ENCODE results near the gene ANKRD55.
"Not testable (repeated sequence)": the region's sequence is repeated elsewhere in the genome, so short reads cannot be mapped to it uniquely, and the experiment has no call there.

The ANKRD55 gene

GRCh38 chr5:56083286-56083854, 149.8 kb downstream of the ANKRD55 start:
- no peak for DNase-seq (ENCODE audit: low read depth in 1 of 2, low spot score in 1 of 2)

GRCh38 chr5:56081053-56081642, 152.0 kb downstream of the ANKRD55 start:
- peak in 1 of 2 donors; percentile 25 for DNase-seq (ENCODE audit: low read depth in 1 of 2, low spot score in 1 of 2)

DNA sequence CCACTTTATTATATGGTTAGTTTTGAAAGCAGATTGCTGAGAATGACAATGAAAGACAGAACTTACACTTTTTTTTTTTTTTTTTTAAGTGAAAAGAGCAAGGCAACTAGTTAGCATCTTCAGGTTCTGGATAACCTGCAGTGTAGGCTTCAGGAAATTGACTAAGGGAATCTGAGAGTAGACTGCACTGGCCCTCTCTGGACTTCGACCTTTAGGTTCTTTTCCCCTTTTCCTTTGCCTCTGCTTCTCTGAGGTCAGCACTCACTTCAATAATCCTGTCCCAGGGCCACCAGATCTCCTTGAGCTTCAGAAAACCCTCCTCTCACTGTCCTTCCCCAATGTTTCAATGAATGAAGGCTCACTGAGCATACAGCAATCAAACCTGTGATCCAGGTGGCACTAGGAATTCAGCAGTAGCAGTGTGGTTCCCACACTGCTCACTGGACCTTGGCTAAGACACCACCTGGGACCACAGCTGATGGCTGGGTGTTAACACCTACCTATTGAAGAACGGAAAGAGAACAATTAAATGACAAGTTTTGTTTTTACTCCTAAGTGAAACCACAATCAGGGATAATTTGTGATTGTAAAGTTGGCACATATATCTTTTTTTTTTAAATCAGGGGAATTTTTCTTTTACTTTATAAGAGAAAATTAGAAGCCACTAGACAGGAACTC, 152.6 kb downstream of the ANKRD55 start:
- DNase-seq (ENCODE audit: low read depth in 1 of 2, low spot score in 1 of 2) = no peak

GRCh38 chr5:56079157-56079500, 154.0 kb downstream of the ANKRD55 start:
- DNase-seq (ENCODE audit: low read depth in 1 of 2, low spot score in 1 of 2) = not testable (repeated sequence)

GRCh38 chr5:56078278-56079156, 154.6 kb downstream of the ANKRD55 start:
- DNase-seq (ENCODE audit: low read depth in 1 of 2, low spot score in 1 of 2) = no peak

GRCh38 chr5:56077796-56078233, 155.3 kb downstream of the ANKRD55 start:
- no peak for DNase-seq (ENCODE audit: low read depth in 1 of 2, low spot score in 1 of 2)

DNA sequence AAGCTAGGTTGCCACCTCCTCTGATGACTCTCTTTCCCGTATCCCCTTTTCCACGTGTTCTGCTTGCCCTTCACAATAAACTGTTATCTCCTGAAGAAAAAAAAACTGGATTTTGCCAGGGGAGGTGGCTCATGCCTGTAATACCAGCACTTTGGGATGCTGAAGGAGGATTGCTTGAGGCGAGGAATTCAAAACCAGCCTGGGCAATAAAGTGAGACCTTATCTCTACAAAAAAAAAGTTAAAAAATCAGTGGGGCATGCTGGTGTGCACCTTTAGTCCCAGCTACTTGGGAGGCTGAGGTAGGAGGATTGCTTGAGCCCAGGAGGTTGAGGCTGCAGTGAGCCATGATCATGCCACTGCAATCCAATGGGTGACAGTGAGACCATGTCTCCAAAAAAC, 156.6 kb downstream of the ANKRD55 start:
- DNase-seq (ENCODE audit: low read depth in 1 of 2, low spot score in 1 of 2) = no peak

DNA sequence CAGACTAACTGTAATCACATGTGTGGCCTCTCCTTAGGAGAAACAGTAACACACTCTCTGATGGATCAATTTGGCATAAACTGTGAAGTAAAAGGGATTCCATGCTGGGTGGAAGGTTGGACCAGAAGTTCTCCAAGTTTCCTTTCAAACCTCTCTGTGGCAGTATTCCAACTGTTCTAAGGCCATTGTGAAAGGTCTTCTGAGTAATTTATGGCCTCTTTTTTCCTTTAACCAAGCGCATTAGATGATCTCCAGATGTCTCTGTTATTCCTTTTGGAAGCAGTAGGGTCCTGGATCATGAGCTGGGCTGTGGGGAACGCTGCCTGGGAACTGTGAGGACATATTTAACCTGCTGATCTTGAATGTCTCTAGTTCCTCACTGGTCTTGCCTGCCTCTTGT, 157.8 kb downstream of the ANKRD55 start:
- DNase-seq (ENCODE audit: low read depth in 1 of 2, low spot score in 1 of 2) = no peak

DNA sequence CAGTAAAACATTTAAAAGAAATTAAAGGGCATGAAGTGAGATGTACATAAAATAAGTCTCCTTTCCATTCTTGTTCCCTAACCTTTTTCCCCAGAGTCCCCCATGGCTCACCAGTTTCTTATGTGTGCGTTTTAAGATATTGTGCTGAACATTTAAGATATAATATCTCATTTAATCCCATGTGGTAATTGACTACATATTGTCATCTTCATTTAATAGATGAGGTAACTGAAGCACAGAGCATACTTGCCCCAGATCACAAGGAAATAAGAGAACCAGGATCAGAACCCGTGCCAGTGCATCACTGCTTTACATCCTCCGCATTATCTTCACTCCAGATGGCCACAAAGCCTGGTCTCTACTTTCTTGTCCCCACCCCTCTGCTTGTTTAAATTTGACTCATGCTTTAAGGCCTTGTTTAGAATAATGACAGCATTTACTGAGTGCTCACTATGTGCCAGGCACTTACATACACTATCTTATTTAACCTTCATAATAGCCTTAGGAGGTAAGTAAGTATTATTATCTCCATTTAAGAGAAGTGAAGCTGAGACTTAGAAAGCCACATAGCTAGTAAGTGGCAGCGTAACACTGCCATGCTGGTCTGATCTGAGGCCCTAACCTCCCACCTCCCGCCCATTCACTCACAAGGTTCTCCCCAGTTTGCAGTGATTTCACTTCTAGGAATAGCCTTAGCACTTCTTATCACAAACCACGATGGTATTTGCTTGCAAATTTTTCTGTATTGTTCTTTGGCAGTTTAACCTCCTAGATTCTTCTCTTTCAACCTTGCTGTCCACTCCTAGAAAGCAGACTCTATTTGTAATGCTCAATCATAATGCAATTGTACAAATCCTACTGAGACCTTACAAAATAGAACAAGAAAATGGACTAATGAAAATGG, 160.0 kb downstream of the ANKRD55 start:
- no peak for DNase-seq (ENCODE audit: low read depth in 1 of 2, low spot score in 1 of 2)

DNA sequence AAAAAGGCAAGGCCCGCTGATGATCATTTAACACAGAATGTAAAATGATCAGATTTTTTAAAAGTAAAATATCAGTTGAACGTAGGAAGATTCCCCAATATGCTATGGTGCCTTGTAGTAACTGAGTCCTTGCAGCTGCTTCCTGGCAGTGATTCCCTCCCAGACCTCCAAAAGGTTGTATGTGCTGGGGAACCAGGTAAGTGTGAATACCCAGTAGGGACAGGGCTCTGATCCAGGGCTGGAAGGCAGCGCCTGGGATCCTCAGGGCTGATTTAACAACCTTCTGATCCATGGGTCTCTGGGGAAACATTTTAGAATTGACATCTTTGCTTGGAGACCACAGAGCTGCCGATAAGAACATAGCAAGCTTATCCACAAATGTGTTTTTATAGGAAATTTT, 161.7 kb downstream of the ANKRD55 start:
- DNase-seq (ENCODE audit: low read depth in 1 of 2, low spot score in 1 of 2) = no peak

GRCh38 chr5:56070851-56071465, 162.2 kb downstream of the ANKRD55 start:
- no peak for DNase-seq (ENCODE audit: low read depth in 1 of 2, low spot score in 1 of 2)

DNA sequence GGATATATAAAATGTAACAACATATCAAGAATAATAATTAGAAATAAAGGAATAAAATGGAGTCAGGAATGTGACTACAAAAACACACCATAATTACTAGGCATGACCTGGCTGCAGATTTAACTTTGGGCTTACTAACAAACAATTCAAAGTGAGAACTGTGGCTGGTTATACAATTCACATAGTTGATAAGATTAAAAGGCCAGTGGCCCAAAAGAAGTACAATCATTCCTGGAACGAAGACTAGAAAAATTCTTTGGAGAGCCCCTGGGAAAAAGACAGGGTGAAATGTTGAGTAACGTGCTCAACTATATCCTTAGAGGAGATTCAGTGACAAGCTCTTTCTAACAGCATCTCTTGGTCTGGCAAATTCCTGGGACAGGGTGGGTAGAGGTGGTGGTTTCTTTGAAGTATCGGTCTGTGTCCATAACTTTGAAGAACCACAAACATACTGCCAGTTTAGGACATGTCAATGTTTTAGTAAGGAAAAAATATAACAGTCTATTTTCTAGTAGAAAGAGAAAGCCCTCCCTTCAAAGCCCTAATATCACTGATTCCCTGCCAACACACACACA, 163.4 kb downstream of the ANKRD55 start:
- DNase-seq (ENCODE audit: low read depth in 1 of 2, low spot score in 1 of 2) = no peak

DNA sequence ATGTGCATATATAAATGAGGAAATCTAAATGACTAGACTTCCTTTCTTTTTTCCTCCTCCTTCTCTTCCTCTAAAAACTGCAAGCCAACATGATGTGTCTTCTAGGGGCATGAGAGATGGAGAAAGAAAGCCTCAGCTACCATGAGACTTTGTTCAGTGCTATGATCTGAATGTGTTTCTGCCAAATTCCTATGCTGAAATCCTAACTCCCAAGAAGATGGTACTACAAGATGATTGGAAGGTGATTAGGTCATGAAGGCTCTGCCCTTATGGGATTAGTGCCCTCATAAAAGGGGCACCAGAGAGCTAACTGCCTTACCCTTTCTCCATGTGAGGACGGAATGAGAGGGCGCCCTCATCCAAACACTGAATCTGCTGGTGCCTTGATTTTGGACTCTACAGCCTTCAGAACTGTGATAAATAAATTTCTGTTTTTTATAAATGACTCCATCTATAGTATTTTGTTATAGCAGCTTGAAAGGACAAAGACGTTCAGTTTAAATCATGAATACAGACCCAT, 166.1 kb downstream of the ANKRD55 start:
- DNase-seq (ENCODE audit: low read depth in 1 of 2, low spot score in 1 of 2) = no peak

DNA sequence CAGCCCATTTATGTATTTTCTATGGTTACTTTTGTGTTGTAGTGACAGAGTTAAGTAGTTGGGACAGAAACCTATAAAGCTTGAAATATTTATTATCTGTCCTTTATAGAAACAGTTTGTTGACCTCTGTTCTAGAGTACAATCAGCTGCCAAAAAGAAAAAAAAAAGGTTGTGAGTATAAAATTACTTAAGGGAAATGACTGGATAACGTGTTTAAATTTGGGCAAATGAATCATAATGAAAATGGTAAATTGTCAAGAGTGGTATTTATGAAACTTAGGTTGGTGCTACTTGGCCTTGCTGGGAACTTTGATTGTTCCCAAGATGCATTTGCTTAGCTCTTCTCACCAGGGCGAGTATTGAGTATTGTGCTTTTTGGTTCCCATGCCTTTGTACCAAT, 168.1 kb downstream of the ANKRD55 start:
- no peak for DNase-seq (ENCODE audit: low read depth in 1 of 2, low spot score in 1 of 2)

DNA sequence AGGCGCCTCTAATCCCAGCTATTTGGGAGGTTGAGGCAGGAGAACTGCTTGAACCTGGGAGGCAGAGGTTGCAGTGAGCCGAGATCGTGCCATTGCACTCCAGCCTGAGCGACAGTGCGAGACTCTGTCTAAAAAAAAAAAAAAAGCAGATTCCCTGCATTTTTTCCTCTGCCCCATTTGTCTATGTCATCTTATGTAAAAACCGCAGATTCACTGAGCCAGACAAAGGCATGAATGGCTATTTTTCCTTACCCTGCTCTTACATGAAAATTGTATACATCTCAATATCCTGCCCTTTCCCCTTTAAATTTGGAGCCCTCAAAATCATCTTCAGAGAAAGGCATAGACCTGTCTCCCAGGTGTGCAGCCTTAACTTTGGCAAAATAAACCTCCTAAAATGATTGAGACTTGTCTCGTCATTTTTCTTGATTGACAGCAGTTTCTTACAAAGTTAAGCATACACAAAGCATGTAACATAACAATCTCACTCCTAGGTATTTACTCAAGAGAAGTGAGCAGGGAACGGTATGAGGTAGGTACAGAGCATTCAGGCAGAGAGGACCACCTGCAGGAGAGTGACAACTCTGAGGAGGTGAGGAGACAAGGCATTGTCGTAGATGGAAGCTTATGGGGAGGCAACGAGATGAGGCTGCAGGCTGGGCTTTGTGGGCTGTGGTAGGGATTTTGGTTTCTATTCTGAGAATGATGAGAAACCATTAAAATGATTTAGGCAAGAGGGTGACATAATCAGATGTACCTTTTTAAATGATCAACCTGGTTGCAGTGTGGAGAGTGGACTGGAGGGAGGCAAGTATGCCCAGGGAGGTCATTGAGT, 172.6 kb downstream of the ANKRD55 start:
- DNase-seq (ENCODE audit: low read depth in 1 of 2, low spot score in 1 of 2) = peak in 1 of 2 donors; percentile 20

DNA sequence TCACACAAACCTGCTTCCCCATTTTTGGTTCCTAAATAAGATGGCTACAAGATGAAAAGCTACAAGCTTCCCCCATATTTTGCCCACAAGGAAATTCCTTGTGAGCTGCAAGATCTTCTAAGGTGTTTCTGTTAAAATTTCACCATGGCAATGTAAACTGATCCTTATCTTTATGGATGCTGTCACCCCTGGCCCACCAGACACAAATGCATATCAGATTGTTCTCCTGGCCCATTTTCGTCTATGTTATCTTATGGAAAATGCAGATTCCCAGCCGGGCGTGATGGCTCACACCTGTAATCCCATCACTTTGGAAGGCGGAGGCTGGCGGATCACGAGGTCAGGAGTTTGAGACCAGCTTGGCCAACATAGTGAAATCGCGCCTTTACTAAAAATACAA, 173.3 kb downstream of the ANKRD55 start:
- no peak for DNase-seq (ENCODE audit: low read depth in 1 of 2, low spot score in 1 of 2)

GRCh38 chr5:56056875-56057274, 176.3 kb downstream of the ANKRD55 start:
- no peak for DNase-seq (ENCODE audit: low read depth in 1 of 2, low spot score in 1 of 2)

DNA sequence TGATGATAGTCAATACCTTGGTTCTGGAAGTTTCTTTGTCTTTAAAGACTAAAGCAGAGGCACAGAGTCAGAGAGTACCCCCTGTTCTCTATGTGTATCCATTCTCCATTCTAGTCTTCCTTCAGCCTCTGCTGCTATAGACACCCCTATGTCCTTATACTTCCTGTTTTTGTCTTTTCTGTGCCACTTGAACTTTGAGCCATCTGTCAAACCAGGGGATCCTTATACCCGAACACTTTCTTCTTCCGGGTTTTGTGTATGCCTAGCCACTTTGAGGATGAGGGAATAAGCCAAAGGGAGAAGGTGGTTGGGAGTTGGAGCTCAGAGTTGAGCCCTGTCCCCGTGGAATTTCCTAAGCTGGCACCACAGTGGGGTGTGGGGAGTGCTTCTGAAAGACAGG, 177.3 kb downstream of the ANKRD55 start:
- no peak for DNase-seq (ENCODE audit: low read depth in 1 of 2, low spot score in 1 of 2)

DNA sequence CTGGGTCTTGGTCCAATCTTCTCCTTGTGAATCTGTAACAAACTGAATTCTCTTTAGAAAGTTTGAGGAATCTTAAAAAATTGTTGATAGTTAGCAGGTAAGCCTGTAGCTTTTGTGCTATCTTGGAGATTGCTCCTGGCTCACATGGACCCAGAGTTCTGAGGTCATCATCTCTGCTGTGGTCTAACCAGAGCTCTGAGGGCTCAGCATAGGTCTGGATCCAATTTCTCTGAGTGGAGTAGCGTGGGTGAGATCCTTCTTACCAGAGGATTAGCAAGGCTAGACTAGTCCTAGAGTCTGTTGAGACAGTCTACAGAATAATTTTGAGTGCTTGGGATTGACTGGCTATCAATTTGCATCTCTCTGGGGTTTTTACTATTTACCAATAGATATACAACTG, 177.8 kb downstream of the ANKRD55 start:
- DNase-seq (ENCODE audit: low read depth in 1 of 2, low spot score in 1 of 2) = no peak

All from activated CD4-positive, alpha-beta T cell treated with anti-CD3 and anti-CD28 coated beads, Interleukin-2, amount 50 U/mL, for 24 hours (primary cell).